DMS153 (cell line): ENCODE data around the gene CEP97.
"Not testable (repeated sequence)": the region's sequence is repeated elsewhere in the genome, so short reads cannot be mapped to it uniquely, and the experiment has no call there.

ENCODE experiments used
- DNase-seq: peaks from one replicate; lab custom pipeline; 2025; lab: John Stamatoyannopoulos, UW

CEP97 gene, protein sequence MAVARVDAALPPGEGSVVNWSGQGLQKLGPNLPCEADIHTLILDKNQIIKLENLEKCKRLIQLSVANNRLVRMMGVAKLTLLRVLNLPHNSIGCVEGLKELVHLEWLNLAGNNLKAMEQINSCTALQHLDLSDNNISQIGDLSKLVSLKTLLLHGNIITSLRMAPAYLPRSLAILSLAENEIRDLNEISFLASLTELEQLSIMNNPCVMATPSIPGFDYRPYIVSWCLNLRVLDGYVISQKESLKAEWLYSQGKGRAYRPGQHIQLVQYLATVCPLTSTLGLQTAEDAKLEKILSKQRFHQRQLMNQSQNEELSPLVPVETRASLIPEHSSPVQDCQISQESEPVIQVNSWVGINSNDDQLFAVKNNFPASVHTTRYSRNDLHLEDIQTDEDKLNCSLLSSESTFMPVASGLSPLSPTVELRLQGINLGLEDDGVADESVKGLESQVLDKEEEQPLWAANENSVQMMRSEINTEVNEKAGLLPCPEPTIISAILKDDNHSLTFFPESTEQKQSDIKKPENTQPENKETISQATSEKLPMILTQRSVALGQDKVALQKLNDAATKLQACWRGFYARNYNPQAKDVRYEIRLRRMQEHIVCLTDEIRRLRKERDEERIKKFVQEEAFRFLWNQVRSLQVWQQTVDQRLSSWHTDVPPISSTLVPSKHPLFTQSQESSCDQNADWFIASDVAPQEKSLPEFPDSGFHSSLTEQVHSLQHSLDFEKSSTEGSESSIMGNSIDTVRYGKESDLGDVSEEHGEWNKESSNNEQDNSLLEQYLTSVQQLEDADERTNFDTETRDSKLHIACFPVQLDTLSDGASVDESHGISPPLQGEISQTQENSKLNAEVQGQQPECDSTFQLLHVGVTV

DNA sequence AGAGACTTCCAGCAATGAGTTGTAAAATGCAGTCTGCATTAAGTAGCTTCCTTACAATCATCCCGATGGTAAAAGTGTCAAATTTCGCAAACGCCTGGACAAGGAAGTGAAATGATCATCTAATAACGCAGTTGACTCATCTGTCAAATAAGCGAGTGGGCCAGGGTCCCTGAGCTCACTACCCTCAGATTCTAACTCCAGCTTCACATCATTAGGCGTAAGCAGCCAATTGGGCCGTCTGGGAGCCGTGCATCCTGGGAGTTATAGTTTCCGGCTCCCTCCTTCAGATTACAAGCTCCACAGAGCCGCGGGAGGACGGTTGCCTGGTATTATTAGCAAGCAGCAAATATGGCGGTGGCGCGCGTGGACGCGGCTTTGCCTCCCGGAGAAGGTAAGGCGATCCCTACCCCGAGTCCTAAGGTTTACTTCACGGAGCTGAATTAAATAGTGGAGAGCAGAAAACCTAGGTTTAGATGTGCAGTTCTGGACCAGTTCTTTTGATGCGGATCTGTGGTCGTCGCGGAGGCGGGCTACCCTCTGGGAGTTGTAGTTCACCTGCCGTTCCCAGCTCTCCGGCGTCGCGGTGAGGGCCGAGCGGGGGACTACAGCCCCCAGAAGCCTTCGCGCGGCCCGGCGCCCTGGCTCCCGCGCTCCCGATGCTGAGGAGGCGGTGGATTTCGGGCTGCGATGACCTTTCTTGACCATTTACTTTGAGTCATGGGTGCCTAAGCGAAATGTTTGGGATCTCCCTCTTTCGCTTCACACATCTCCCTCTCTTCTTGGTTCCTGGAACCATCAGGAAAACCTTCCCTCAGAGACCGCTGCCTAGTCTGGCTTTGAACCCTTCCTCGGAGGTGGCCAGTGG is at the start of gene CEP97:
Gene CEP97 (plus strand): TSS at position 286 of the 865 bp plus-strand sequence. CDS start 63 bp downstream, at position 349.
- DNase-seq: peak; percentile 86

DNA sequence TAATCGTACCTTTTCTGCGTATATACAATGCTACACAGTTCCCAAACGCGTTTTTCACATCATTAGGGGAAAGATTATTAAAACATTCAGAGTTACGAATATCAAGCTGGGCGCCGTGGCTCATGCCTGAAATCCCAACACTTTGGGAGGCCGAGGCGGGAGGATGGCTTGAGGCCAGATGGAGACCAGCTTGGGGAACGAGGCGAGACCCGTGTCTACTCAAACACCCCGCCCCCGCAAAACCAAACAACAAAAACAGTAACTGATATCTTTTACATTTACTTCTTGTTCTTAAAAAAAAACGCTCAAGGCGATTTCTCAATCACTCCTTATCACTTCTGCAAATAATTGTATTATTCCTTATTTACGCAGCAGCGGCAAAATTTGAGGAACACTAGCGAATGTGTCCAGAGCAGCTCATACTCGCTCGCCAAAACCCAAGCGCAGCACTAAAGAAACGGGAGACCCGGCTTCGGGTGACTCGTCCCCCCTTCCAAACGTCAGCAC is 48.7 kb upstream of the CEP97 start:
- no peak for DNase-seq

DNA sequence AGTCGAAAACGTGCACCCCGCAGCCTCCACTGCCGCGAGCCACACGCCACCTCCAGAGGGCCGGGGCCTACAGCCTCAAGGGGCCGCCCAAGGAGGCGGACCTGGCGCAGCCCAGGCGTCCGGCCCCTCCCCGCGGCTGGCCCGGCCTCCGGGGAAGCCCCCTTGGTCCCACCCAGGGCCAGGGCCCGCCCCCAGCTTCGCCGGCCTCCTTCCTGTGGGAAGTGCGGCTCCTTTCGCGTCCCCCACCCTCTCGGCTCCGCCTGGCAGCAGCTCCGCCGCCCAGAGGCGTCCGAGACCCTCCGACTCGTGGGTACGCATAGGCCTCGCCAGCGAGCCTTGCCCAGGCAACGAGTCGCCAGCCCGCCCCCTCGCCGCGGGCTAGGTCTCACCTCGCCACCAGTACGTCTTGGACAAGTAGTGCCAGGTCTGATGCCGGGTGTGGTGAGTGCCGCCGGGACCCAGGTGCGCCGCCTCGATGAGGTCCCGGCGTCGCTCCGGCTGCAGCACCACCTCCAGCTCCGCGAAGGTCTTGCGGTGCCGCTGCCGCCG is 48.1 kb upstream of the CEP97 start:
- no peak for DNase-seq

DNA sequence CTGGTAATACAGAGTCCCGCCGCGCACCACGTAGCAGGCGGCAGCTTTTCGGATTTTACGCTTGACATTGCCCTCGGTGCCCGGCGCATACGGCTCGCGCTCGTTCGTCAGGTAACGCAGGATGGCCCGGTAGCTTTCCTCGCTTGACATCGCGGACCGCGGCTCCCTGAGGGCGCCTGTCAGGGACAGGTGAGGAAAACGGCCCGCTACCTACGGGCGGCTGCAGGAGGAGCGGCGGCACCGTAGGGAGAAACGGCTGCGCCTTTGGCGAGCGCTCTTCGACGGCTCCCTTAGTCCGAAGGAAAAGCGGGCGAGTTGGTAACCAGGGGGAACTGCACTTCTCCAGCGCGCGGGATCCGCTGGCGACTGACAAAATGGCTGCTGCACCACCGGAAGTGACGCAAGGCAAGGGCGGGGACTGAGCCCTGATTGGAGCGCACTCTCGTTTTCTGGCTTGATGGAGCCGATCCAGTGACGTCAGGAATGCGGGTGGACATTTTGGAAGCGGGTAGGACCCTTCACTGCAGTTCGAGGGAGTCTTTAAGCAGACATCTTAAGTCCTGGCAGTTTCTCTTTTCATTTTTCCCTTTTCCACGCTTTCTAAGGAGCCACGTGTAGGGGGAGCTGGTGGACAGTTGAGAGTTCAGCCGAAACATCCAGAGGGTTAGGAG is 47.5 kb upstream of the CEP97 start, which contains the start of gene ZBTB11:
Gene ZBTB11 (minus strand): TSS at position 368 of the 671 bp plus-strand sequence. CDS start 218 bp downstream, at position 150.
- no peak for DNase-seq

DNA sequence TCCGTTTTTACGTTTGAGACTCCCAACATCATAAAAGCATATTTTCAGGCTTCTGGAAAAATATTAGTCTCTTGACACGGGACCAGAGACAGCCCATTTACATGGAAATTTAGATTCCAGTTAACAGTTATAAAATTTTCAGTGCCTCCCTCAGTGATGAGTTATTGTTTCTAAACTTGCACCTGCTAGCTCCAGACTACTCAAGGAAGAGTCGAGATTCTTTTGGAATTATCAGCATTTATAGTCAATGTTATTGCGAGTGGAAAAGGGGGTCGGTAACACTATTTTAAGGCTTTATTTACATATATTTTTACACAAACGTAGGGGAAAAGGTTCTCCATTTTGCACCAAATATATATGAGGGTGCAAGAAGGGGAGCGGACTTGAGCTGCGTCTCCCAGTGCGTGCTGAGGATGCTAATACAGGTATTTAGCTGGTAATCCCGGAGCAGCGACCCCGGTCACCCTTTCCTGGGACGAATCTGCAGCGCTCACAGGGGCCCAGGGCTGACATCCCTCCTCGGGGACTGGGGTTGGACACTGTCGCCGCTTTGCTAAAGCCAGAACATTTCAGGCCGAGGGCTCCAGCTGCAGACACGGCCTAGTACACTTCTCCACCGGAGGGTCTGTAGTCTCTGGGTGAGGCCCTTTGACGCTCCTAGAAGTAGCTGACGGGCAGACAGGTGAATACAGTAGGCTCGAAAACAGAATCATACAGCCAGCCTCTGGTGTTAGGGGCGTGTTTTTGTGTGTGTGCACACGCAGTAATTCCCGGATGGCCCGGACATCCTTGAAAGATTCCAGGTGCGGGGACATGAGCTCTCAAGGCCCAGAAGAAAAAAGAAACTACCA is 46.8 kb upstream of the CEP97 start:
- DNase-seq: no peak

DNA sequence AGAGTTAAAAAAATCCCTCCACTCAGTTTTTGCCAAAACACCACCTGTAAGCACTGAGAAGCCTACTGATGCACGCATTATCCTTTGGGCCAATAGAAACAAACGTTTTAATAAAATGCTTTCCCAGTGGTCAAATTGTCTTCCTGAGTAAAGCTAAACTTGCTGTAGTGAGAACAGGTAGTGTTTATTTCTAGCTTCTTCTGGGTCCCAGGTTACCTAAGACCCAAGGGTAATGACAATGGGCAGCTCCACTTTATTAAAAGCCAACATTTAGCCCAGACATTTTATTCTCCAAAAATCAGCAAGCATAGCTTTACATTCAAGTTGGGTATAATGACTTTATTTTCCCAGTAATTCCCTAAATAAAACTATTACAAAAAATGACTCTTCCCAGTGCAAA is 45.6 kb upstream of the CEP97 start:
- not testable (repeated sequence) for DNase-seq

DNA sequence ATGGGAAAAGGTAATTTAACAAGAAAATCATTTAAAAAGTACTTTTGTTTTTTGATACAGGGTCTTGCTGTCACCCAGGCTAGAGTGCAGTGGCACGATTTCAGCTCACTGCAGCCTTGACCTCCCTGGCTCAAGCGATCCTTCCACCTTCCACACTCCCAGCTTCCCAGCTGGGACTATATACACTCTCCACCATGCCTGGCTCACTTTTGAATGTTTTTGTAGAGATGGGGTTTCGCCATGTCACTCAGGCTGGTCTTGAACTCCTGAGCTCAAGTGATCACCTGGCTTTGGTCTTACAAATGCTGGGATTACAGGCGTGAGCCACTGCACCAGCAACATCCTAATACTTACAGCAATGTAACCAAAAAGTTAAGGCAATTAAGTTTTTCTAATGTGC is 43.9 kb upstream of the CEP97 start:
- DNase-seq: no peak

DNA sequence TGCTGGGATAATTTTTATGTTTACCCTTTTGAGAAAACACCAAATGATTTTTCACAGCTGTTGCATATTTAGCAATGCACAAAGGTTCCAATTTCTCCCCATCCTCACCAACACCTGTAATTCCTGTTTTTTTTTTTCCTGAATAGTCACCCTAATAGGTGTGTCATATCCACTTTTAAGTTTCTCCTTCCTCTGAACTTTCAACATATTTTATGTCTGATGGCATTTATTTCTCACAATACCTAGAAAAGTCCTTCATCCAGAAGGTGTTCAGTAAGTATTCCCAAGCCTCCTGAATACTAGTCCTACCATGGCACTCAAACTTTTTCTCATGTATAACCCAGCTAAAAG is 39.4 kb upstream of the CEP97 start:
- no peak for DNase-seq

DNA sequence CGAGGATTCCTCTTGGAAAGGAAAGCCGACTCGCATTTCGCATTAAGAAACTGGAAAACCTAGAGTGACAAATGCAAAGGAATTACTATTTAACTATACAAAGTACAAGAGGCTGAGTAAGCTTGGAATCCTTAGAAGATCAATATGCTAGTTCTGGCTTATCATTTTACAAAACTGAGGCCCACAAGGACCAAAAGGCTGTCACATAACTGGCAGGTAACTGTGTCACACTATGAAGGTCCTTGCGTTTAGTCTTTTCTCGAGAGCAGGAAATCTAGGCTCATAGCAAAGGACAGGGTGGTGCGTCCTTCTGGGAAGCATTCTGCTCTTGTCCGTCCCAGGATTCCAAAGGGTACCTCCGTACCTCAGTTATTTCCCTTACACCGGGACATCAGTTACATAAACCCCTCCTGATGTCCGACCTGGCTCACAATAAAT is 38.5 kb upstream of the CEP97 start:
- no peak for DNase-seq

DNA sequence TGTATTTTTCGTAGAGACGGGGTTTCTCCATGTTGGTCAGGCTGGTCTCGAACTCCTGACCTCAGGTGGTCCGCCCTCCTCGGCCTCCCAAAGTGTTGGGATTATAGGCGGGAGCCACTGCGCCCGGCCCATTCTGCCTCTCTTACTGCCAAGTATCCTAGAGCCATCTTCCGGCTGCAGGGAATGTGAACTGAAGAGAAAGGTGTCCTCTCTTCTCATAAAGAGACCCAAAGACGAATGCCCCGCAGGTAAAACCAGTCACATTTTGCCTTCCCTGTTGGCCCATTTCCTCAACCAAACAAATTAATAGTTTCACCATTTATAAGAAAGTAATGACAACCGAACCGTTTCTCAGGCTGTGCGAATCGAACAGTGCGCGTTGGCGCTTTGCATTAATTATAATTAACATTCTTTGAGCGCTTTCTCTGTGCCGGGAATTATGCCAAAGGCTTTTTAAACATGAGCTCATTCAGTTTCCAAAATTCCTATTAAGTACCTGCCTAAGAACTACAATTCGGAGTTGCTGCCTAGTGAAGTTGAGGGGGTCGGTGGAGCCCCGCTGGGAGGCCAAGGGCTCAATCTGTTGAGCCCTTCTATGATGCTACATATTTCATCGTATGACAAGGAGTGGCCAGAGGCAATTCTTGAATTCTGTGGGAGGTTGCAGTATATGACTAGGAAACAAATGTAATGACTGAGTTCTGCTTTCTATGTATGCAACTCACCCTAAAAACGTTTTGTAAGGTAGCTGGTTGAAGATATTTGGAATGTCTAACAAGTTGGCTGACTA is 37.1 kb upstream of the CEP97 start:
- DNase-seq: no peak

DNA sequence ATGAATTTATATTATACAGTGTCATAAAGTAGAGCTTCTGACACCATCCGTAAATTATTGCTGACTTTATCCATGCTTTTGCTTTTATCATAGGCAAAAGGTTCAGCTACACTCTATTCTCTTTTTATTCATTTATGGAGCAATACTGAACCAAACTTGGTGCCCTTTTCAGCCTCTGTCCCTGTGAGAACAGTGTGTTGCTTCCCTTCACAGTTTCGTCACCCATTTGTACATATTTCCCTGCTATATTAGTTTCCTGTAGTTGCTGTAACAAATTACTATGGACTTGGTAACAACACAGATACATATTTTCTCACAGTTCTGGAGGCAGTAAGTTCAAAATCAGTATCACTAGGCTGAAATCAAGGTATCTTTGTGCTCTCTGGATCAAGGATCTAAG is 35.1 kb upstream of the CEP97 start:
- DNase-seq: no peak

DNA sequence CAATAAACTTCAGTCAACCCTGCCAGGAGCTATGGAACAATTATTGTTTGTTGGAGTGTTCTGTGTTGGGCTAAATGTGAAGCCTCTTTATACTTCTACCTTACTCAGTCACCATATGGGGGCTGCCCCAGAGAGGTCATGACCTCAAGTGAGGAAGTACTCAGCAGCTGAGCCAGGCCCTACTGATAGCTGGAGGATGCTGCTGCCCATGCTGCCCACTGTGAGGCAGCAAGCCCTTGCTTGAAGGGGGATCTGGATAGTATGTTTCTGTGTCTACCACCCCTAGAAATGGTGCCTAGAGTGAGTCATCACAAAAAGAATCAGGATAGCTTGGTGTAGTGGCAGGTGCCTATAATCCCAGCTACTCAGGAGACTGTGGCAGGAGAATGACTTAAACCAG is 33.4 kb upstream of the CEP97 start:
- no peak for DNase-seq

DNA sequence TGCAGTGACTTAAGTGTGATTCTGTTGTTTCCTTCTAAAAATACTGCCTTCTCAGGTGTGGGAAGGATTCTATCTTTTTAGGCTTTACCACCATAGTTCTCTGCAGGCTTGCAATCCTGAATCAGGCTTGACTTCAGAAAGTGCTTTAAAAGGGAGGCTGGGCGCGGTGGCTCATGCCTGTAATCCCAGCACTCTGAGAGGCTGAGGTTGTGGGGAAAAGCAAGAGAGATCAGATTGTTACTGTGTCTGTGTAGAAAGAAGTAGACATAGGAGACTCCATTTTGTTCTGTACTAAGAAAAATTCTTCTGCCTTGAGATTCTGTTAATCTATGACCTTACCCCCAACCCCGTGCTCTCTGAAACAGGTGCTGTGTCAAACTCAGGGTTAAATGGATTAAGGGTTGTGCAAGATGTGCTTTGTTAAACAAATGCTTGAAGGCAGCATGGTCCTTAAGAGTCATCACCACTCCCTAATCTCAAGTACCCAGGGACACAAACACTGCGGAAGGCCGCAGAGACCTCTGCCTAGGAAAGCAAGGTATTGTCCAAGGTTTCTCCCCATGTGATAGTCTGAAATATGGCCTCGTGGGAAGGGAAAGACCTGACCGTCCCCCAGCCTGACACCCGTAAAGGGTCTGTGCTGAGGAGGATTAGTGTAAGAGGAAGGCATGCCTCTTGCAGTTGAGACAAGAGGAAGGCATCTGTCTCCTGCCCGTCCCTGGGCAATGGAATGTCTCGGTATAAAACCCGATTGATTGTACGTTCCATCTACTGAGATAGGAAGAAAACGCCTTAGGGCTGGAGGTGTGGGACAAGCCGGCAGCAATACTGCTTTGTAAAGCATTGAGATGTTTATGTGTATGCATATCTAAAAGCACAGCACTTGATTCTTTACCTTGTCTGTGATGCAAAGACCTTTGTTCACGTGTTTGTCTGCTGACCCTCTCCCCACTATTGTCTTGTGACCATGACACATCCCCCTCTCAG is 32.4 kb upstream of the CEP97 start:
- not testable (repeated sequence) for DNase-seq

DNA sequence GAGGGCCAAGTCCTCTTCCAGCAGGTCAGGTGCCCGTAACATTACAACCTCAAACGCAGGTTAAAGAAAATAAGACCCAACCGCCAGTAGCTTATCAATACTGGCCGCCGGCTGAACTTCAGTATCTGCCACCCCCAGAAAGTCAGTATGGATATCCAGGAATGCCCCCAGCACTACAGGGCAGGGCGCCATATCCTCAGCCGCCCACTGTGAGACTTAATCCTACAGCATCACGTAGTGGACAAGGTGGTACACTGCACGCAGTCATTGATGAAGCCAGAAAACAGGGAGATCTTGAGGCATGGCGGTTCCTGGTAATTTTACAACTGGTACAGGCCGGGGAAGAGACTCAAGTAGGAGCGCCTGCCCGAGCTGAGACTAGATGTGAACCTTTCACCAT is 30.9 kb upstream of the CEP97 start:
- DNase-seq: not testable (repeated sequence)

DNA sequence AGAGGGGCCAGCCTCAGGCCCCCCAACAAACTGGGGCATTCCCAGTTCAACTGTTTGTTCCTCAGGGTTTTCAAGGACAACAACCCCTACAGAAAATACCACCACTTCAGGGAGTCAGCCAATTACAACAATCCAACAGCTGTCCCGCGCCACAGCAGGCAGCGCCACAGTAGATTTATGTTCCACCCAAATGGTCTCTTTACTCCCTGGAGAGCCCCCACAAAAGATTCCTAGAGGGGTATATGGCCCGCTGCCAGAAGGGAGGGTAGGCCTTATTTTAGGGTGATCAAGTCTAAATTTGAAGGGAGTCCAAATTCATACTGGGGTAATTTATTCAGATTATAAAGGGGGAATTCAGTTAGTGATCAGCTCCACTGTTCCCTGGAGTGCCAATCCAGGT is 29.6 kb upstream of the CEP97 start:
- DNase-seq: not testable (repeated sequence)

DNA sequence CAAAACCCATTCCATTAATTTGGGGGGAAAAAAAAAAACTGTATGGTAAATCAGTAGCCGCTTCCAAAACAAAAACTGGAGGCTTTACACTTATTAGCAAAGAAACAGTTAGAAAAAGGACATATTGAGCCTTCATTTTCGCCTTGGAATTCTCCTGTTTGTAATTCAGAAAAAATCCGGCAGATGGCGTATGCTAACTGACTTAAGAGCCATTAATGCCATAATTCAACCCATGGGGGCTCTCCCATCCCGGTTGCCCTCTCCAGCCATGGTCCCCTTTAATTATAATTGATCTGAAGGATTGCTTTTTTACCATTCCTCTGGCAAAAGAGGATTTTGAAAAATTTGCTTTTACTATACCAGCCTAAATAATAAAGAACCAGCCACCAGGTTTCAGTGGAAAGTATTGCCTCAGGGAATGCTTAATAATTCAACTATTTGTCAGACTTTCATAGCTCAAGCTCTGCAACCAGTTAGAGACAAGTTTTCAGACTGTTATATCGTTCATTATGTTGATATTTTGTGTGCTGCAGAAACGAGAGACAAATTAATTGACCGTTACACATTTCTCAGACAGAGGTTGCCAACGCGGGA is 28.5 kb upstream of the CEP97 start:
- no peak for DNase-seq
